ENCODE data around the gene ALDH1A1.

Gene ALDH1A1

DNA sequence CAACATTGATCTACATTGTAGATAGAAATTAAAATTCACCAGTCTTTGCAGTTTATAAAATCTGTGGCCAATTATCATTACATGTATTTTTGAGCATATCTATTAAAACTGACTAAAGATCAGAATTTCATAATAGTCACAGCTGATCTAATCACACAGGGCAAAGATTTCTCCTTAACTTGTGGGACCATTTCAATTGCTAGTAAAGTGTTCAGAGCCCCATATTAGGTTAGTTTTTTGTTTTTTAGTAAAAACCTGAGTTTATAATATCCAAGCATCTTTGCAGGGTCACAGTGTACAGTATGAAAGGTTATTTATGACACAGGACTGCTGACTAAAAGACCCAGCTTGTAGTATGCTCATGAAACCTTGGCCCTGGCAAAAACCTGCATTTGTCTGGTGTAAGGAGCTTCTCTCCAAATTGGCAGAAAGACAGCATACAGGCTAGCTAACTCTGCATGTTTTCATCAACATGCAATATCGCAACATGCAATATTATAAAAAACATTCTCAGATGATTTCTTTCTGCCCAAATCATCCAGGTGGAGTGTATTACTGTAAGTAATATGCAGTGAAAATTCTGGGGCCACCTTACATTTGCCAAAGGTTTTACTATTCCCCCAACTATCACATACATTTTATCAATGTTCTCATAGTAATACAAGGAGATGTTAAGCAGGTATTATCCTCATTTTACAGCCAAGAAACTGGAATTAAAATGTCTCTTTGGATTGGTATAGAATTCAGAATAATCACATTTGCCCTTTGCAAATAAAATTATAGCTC, 37.7 kb upstream of the ALDH1A1 start:
- H3K4me3 ChIP-seq (IDR thresholded peaks at IDR 0.05; ENCODE audit: insufficient read depth, low read depth, low read length): no peak overlapping the region
- no peaks in the 10 kb centered on the region for H3K4me1 ChIP-seq (ENCODE audit: low read depth, poor library complexity, severe bottlenecking)
- no peak overlapping the region for H3K4me2 ChIP-seq
- no peaks in the 10 kb centered on the region for H3K27me3 ChIP-seq (ENCODE audit: insufficient read depth, low read depth)
- H3K27ac ChIP-seq: no peak overlapping the region
- no peak for TF ChIP-seq CTCF (conservative IDR thresholded peaks at IDR 0.05; ENCODE audit: low read depth, low read length)
- no peak overlapping the region for H3K9ac ChIP-seq
- no peak overlapping the region for H2AFZ ChIP-seq (ENCODE audit: low read depth)
- H3K79me2 ChIP-seq (ENCODE audit: insufficient read depth, low read depth): no peaks in the 10 kb centered on the region
- no peaks in the 10 kb centered on the region for H3K36me3 ChIP-seq (ENCODE audit: insufficient read depth)
- no peaks in the 10 kb centered on the region for H4K20me1 ChIP-seq (ENCODE audit: insufficient read depth)

GRCh38 chr9:72986522-72987116, 33.8 kb upstream of the ALDH1A1 start:
- Histone ChIP-seq H4K20me1 (ENCODE audit: insufficient read depth) (no peaks in the 10 kb centered on the region), H2AFZ (ENCODE audit: low read depth) (no peak overlapping the region), H3K27me3 (ENCODE audit: insufficient read depth, low read depth) (no peaks in the 10 kb centered on the region), H3K4me3 (IDR thresholded peaks at IDR 0.05; ENCODE audit: insufficient read depth, low read depth, low read length) (no peak overlapping the region), H3K79me2 (ENCODE audit: insufficient read depth, low read depth) (no peaks in the 10 kb centered on the region), H3K4me1 (ENCODE audit: low read depth, poor library complexity, severe bottlenecking) (no peaks in the 10 kb centered on the region), H3K9ac (no peak overlapping the region), H3K27ac (no peak overlapping the region), H3K4me2 (no peak overlapping the region), H3K36me3 (ENCODE audit: insufficient read depth) (no peaks in the 10 kb centered on the region)
- no peak for TF ChIP-seq CTCF (conservative IDR thresholded peaks at IDR 0.05; ENCODE audit: low read depth, low read length)

DNA sequence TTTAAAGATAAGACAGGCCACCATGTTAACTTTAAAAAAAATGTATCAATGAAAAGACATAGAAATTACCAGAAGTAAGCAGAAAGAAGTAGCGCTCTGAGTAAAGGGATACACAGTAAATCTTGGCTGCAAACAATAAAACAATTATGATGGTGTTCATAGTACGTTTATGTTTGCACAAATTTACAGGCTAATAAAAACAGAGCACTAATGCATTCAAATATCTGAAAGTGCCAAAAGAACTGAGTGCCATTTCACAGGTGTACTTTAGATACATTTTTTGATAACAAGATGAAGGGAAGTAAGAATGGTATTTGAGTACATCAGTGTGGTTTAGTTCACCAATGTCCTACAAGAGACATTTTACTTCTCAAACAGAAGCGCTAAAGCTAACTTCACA, 32.9 kb upstream of the ALDH1A1 start:
- H3K36me3 ChIP-seq (ENCODE audit: insufficient read depth): no peaks in the 10 kb centered on the region
- no peak overlapping the region for H3K27ac ChIP-seq
- H3K27me3 ChIP-seq (ENCODE audit: insufficient read depth, low read depth): no peaks in the 10 kb centered on the region
- no peaks in the 10 kb centered on the region for H4K20me1 ChIP-seq (ENCODE audit: insufficient read depth)
- H2AFZ ChIP-seq (ENCODE audit: low read depth): no peak overlapping the region
- no peaks in the 10 kb centered on the region for H3K4me1 ChIP-seq (ENCODE audit: low read depth, poor library complexity, severe bottlenecking)
- no peak for TF ChIP-seq CTCF (conservative IDR thresholded peaks at IDR 0.05; ENCODE audit: low read depth, low read length)
- H3K79me2 ChIP-seq (ENCODE audit: insufficient read depth, low read depth): no peaks in the 10 kb centered on the region
- H3K9ac ChIP-seq: no peak overlapping the region
- H3K4me2 ChIP-seq: no peak overlapping the region
- no peak overlapping the region for H3K4me3 ChIP-seq (IDR thresholded peaks at IDR 0.05; ENCODE audit: insufficient read depth, low read depth, low read length)

GRCh38 chr9:72984991-72985390, 32.1 kb upstream of the ALDH1A1 start:
- Histone ChIP-seq H3K4me3 (IDR thresholded peaks at IDR 0.05; ENCODE audit: insufficient read depth, low read depth, low read length) (no peak overlapping the region), H3K4me2 (no peak overlapping the region), H3K79me2 (ENCODE audit: insufficient read depth, low read depth) (no peaks in the 10 kb centered on the region), H3K9ac (no peak overlapping the region), H3K27me3 (ENCODE audit: insufficient read depth, low read depth) (no peaks in the 10 kb centered on the region), H3K27ac (no peak overlapping the region), H3K36me3 (ENCODE audit: insufficient read depth) (no peaks in the 10 kb centered on the region), H4K20me1 (ENCODE audit: insufficient read depth) (no peaks in the 10 kb centered on the region), H2AFZ (ENCODE audit: low read depth) (no peak overlapping the region), H3K4me1 (ENCODE audit: low read depth, poor library complexity, severe bottlenecking) (no peaks in the 10 kb centered on the region)
- no peak for TF ChIP-seq CTCF (conservative IDR thresholded peaks at IDR 0.05; ENCODE audit: low read depth, low read length)
